Fibroblast of peridontal ligament (primary cell): ENCODE measurements around the gene CCDC93.
"Not testable (repeated sequence)": the region's sequence is repeated elsewhere in the genome, so short reads cannot be mapped to it uniquely, and the experiment has no call there.

Source experiments
- DNase-seq: peaks from one replicate; pipeline ENCODE4 v3.0.0-alpha.2; 2010; ENCODE audit errors: extremely low read depth

The CCDC93 gene

GRCh38 chr2:117956036-117956796 lies 57.7 kb downstream of the CCDC93 start:
- DNase-seq: no peak

- no peak for DNase-seq
These were observed 60.6 kb downstream of the CCDC93 start for GRCh38 chr2:117953231-117953630.

DNA sequence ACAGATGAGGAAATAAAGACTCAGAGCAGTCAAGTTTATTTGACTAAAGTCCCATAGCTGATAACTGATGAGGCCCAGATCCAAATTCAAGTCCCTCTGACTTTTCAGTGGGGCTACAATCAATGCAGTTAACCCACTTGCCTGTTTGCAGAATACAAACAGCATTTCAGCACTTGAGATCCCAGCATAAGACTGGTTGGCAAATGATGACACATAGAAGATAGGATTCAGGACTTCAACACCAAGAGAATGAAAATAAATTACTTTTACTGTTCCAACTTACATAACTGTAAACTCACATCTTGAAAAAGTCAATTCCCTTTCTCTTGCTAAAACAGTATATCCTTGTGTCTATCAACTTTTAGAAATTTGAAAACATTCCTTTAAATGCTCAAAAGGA lies 61.2 kb downstream of the CCDC93 start:
- no peak for DNase-seq

DNA sequence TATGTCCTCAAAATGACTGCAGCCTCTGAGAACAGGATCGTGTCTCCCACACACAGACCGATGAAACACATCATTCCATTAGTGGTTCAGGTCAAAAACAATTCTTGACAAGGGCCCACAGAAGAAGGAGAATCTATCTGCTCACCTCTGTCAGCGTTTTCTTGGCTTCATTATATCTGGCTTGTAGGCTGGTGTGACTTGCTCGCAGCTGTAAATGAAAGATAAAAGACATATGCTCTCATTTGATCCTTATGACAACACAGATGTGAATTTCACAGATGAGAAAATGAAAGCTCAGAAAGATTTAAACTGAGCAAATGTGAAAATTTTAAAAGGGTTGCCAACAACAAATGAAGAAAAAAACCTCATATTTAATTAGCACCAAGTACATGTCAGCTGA lies 61.6 kb downstream of the CCDC93 start:
- DNase-seq: no peak

DNA sequence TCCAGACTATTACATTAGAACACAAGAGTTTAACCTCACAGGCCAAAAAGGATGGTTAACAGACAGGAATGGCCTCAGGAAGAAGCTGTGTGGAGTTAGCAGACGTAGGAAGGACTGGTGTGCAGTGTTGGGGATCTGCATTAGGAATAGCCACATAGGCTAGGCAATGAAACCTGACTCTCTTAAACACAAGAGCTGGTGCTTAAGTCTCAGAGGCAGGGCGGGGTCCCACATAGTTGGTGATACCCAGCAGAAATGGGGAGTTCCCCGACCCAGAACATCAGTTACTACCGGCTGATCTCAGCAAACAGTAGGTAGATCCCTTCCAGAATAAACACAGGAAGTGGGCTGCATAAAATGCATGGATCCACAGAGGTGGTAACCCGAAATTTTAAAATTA lies 64.1 kb downstream of the CCDC93 start:
- DNase-seq: no peak

DNA sequence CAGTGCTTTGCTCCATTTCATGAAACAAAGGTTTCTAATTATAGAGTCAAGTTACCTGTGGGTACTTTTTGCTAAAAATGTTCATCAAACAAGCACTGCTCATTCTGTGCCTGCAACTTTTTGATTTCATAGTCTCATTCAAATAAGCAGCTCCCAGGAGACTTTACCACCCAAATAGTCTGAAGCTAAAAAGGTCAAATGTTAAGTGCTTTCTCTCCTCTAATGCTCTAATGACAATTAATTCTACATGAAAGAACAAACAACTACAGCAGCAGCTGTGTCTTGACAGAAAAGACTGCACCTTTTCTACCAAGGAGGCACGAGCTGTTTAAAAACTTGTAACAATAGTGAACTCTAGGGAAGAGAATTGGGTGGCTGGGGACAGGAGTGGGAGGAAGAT lies 65.3 kb downstream of the CCDC93 start:
- DNase-seq: no peak

GRCh38 chr2:117945296-117945695 lies 68.6 kb downstream of the CCDC93 start:
- no peak for DNase-seq

- DNase-seq: no peak
These were observed 69.1 kb downstream of the CCDC93 start for GRCh38 chr2:117944816-117945215.

DNA sequence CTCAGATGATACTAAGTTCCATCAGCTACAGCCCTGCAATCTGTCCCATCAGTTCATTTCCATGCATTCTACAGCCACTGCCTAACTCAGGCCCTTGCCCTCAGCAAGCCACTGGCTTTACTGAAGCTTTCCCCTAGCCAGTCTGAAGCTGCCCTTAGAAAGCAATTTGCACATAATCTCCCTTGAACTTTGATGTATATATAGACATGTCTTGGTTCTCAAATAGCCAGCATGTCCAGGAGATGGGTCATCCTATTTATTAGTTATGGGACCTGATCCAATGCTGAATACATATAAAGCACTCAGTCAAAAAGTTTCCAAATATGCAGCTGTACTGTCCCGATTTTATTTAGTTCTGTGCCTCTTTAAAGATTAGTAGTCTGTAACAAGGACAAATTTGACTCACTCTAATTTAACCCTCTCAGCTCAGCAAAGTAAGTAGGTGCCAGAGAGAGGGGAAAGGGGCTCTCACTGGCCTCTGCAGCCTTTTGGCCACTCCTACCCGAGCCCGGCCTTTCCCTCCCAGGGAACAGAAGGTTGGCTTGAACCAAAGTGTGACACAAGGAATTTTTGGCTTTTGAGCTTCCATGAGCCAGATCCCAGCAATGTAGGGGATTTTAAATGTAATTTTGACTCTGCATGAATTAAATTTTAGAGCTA lies 70.7 kb downstream of the CCDC93 start:
- DNase-seq: peak; percentile 42

- no peak for DNase-seq
These were observed 71.3 kb downstream of the CCDC93 start for GRCh38 chr2:117942551-117942950.

DNA sequence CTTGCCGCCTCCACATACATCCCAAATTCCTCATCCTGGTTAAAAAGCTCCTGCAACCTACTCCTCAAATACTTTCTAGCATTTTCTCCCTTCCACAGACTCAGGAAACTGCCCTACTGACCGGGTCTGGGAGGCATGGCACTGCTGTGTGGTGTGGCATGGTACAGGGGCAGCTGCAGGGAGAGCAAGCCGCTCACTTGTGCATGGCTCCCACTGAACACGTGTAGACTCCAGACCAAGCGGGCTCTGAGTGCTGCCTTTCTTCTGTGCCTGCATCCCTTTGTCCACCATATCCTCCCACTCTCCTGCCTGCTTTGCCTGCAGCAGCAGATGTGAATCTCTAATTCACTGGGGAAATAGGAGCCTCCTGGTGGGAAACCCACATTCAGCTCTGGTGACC lies 72.2 kb downstream of the CCDC93 start:
- no peak for DNase-seq

DNA sequence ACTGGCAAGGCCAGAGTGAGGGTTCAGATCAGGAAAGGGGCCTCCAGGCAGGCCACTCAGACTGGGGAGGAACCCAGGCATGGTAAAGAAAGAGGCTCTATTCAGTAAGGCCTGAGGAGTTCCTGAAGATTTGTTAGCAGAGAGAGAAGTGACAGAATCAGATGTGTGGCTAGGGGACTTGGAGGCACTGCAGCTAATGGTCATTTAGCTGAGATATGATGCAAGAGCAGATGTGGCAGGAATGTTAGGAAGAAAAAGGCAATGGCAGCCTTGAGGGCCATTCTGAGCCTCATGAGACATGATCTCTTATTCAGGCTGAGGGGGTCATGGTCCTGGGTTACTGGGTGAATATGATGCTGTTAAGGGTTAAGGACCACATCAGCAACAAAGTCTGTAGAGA lies 73.4 kb downstream of the CCDC93 start:
- DNase-seq: no peak

DNA sequence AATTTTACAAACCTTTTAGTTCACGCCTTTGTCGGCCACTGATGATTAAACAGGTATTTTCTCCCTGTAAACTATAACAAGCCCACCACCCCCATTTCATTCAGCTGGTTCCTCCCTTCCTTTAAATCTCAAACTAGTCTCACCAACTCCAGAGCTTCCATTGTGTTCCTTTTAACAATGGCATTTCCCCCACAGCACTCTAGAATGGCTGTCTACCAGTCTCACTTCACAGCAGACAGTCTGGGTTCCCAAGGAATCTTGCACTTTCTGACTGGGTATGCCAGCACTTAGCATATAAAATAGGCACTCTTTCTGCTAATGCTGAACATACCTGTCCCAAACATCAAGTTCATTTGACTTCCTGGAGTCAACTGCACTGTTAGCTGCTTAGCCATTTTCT lies 75.3 kb downstream of the CCDC93 start:
- DNase-seq: no peak

GRCh38 chr2:117936871-117937428 lies 76.9 kb downstream of the CCDC93 start:
- DNase-seq: no peak

DNA sequence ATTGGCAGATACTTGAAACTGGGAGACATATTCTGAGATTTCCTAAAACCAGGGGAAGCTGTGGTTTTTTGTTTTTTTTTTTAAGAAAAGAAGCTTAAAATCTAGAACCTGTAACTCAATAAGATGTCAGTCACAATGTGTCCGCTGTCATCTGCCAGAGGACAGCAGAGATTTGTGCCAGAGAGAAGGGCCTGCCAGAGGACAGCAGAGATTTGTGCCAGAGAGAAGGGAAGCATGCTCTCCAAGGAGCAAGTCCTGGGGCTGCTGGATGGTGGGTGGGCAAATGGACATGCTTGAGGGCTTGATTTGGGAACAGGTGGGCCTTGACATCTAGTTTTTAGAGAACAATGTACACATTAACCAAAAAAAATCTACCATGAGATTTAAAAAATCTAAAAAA lies 77.9 kb downstream of the CCDC93 start:
- no peak for DNase-seq

GRCh38 chr2:117935456-117935855 lies 78.4 kb downstream of the CCDC93 start:
- DNase-seq: no peak

DNA sequence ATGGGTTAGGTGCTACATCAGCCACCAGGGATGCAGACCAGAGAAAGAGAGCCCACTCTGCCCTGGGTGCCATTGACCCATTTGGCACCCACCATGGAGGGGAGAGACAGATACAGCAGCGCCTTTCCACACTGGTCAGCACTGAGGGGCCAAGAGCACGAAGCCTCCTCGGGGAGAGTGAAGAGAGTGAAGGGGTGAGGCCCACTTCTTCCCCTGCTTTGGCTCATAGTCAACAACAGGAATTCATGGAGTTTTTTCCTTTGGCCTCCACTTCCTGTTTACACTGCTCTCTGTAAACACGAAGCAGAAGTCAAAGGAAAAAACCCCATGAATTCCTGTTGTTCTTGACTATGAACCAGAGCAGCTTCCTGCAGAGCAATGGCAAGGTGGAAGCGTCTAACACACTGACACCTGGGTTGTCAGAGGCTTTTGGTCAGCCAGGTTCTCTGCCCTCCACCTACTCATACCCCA lies 80.0 kb downstream of the CCDC93 start:
- DNase-seq: no peak

GRCh38 chr2:117931978-117932377 lies 81.9 kb downstream of the CCDC93 start:
- no peak for DNase-seq

GRCh38 chr2:117931266-117931665 lies 82.6 kb downstream of the CCDC93 start:
- no peak for DNase-seq

GRCh38 chr2:117930775-117931174 lies 83.1 kb downstream of the CCDC93 start:
- no peak for DNase-seq

- not testable (repeated sequence) for DNase-seq
These were observed 90.4 kb downstream of the CCDC93 start for GRCh38 chr2:117923471-117923870.

- no peak for DNase-seq
These were observed 92.3 kb downstream of the CCDC93 start for GRCh38 chr2:117921520-117921919.

- no peak for DNase-seq
These were observed 95.3 kb downstream of the CCDC93 start for GRCh38 chr2:117918608-117919007.
